Measurements from ENCODE around the gene TEX29.

GRCh38 chr13:111281751-111282311 is 38.6 kb upstream of the TEX29 start:
- TF ChIP-seq CTCF (conservative IDR thresholded peaks at IDR 0.05; ENCODE audit: low read length) (no peak), EZH2phosphoT487 (IDR thresholded peaks at IDR 0.05; ENCODE audit: borderline replicate concordance) (no peak)
